HG03159 (cell line): ENCODE measurements around the gene PWP2.
"Not testable (repeated sequence)": the region's sequence is repeated elsewhere in the genome, so short reads cannot be mapped to it uniquely, and the experiment has no call there.

ENCODE experiments used
- ATAC-seq: cut with Tn5 transposase; IDR thresholded peaks from one replicate; pipeline ENCODE4 v1.9.1; 2021; ENCODE audit warnings: mild to moderate bottlenecking, moderate library complexity; ENCODE audit not compliant: unreplicated experiment

The PWP2 gene

DNA sequence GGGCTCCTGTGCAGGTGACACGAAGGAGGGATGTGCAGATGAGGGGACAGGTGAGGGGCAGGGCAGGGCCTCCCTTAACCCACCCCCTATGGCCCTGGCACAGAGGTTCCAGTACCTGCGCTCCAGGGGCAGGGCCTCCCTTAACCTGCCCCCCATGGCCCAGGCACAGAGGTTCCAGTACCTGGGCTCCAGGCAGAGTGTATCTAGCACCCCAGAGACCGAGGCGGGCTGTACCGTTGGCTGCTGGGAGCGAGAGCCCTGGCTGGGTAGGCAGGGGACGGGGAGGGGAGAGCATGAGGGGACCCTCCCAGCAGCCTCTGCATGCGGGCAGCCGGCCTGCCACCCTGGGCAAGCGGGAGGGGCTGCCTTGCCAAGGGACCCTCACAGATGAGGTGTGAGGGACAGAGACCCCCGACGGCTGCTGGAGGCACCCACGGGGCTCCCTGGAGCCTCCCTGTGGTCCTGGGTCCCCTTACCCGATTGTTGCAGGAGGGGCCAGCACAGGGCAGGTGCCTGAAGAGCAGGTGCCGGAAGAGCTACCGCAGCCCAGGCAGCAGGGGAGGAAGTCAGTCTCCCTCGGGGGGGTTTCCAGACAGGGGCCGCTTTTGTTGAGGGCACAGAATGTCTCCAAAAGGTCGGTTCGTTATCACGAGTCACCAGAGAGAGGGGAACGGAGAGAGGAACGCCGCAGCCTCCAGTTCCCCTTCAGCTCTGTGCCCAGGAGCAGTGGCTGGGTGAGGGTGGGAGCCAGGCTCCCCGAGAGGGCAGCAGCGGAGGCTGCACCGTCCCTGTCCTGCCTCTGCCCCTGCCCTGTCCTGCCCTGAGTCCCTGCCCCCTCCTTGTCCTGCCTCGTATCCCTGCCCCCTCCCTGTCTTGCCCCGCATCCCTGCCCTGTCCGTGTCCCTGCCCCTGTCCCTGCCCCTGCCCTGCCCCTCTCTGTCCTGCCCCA lies 52.4 kb downstream of the PWP2 start:
- ATAC-seq: not testable (repeated sequence)

DNA sequence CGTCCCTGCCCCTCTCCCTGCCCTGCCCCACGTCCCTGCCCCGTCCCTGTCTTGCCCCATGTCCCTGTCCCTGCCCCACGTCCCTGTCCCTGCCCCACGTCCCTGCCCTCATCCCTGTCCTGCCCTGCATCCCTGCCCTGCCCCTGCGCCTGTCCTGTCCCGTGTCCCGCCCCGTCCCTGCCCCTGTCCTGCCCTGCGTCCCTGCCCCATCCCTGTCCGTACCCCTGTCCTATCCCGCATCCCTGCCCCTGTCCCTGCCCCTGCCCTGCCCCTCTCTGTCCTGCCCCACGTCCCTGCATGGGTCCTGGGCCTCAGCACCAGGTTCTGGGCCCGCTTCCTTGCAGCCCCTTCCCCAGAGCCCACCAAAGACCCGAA lies 53.1 kb downstream of the PWP2 start:
- ATAC-seq: not testable (repeated sequence)

DNA sequence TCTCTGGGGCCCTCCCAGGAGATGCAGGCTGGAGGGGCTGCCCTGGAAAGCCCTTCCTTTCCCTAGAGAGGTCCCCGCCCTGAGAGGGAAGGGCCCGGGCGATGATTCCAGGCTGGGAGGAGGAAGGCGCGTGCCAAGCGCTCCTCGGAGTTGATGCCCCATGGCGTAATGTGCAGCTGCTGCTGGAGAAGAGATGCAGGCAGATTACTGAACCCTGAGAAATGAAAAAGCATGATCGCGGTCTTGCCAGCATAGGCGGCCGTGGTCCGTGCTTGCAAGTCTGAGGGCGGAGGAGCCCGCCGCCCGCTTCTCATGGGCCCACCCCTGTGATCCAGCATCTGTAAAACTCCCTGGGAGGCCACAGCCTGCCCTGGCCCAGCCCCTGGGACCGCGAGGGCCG lies 53.6 kb downstream of the PWP2 start:
- not testable (repeated sequence) for ATAC-seq

DNA sequence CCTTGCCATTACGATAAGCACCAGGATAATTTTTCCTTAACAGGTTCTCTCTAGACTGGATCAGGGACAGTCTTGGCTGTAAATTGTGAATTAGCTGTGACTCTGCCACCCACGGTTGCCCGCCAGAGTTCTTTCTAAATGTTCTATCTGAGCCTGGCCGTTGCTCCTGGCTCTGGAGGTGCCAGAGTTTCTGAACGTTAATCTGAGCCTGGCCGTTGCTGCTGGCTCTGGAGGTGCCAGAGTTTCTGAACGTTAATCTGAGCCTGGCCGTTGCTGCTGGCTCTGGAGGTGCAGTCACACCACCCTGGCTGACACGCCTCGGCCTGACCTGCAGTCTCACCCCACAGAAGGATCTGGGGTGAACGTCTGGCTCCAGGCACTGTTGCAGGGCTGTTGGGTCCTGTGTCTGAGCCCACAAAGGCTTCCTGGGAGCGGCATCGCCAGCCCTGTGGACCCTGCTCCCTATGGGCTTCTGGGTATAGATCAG lies 56.0 kb downstream of the PWP2 start:
- ATAC-seq: not testable (repeated sequence)

DNA sequence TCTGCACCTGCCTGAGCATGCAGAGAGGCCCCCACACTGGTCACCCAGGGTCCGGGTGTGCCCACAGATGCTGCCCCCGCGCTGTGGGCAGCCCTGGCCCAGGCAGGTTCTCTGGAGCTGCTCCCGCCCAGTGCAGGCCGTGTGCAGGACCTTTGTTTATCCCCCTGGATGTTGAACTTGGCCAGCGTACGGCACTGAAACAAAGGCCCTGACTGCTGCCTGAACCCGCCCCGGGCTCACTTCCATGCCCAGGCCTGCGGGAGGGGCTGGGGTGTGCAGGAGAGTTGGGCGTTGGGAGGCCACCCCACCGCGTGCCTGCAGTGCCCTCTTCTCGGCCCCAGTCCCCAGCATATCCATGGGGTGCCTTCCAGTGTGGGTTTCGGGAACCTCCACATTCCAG lies 58.7 kb downstream of the PWP2 start:
- not testable (repeated sequence) for ATAC-seq

DNA sequence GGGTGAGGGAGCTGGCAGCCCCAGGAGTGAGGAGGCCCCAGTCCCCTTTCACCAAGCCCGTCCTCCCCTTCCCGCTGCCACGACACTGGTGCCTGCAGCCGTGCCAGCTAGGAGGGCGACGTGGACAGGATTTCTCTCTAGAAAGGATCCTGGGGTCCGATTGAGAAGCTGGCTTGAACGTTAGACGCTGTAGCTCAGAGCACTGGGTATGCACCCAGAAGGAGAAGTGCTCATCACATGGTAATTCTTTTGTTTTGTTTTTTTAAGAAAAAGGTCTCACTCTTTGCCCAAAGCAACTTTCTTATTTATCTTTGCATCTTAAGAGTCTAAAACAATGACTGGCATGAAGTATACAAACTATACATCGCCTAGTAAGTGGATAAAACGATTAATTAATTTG lies 60.3 kb downstream of the PWP2 start:
- ATAC-seq: not testable (repeated sequence)

DNA sequence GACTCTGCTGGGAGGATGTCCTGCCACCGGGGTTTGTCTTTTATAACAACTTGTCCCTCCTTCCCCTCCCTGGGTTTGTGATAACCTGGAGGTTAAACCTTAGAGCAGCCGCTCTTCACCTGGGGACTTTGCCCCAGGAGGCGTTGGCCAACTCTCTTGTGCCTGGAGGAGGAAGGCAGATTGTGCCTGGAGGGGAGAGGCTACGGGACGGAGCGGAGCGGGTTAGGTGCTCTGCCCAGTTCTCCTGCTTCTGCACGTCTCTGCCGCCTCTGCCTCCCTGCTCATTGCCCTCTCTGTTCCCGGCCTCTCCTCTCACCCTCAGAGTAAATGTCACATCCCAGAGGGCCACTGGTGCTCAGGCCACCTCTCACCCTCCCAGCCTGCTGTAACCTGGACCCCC lies 63.1 kb downstream of the PWP2 start:
- not testable (repeated sequence) for ATAC-seq

DNA sequence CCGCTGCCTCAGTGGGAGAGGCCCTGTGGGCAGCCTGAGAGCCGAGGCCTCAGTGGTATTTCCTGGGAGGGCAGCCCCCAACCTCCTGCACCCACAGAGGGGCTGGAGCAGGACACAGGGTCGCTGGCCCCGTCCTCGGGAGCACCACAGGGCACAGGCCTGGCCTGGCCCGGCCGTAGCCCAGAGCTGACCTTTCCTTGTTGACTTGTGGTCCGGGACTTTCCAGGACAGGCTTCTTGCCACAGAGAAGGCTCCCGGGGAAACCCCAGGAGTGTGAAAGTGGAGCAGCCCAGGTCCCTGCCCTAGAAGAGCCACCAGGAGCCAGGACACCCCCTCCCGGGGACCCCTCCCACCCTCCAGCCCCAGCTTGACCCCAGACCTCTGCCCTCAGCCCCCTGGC lies 63.7 kb downstream of the PWP2 start:
- ATAC-seq: not testable (repeated sequence)

DNA sequence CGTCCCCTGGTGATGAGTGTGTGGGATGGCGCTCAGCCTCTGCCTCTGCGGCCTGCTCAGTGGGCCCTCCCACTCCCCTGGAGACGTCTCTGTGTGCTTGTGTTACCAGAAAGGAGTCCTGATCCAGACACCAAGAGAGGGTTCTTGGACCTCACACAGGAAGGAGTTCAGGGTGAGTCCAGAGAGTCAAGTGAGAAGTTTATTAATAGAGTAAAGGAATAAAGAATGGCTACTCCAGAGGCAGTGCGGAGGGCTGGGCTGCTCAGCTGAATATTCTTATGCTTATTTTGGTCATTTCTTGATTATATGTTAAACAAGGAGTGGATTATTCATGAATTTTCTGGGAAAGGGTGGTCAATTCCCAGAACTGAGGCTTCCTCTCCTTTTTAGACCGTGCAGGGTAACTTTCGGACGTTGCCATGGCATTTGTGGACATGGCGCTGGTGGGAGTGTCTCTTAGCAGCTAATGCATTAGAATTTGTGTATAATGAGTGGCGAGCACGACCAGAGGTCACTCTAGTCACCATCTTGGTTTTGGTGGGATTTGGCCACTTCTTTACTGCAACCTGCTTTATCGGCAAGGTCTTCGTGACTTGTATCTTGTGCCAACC lies 64.9 kb downstream of the PWP2 start:
- not testable (repeated sequence) for ATAC-seq

DNA sequence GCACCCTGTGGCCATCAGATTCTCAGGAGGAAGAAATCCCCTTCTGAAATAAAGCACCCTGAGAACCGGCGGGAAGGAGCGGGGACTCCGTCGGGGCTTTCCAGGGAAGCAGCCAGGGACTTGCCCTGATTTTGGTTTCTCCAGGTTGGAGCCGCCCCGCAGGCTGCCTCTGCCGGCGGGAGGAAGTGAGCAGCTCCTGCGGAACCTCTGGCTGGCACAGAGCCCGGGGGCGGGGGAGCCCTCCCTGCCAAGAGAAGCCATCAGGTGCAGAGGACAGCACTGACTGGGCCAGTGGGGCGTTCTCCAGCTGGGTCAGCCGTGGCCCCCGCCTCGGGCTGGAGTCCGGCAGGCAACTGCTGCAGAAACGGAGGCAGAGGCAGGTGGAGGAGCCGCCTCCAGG lies 65.5 kb downstream of the PWP2 start:
- ATAC-seq: not testable (repeated sequence)

DNA sequence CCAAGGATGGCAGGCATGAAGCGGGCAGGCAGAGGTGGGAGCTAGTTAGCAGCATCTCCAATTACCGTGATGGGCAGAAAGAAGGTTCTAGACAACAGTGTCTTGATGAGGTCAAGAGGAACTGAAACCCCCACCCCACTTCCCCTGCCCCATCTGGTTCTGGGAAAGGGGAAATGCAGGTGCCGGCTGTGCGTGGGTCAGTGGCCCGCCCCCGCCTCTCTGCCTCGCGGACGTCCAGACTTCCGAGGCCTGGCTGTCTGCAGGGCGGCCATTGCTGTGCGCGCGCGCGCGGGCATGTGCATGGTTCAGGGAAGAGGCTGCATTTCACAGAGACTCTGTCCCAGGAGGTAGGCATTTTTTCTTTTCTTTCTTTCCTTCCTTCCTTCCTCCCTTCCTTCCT lies 68.0 kb downstream of the PWP2 start:
- peak; percentile 57 for ATAC-seq

DNA sequence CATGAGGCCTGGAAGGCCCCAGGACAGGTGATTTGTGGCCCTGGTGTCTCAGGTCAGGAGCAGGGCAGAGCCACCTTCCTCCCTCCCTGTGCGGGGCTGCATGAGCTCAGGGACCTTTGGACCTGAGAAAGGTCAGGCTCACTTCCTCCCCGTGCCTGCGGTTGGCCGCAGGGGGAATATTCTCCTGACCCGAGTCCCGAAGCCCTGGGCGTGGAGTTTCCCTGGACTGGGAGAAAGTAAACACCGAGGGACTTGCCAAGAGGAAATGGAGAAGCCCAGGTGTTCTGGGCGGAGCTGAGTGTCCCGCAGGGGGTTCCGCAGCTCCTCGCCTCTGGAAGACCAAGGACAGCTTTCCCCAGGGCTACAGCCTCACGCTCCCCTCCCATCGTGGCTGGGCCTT lies 68.9 kb downstream of the PWP2 start:
- not testable (repeated sequence) for ATAC-seq
